Naive B cell (primary cell): ENCODE measurements around the gene DRG1. TPM values are rescaled to one million over a fixed set of nuclear protein-coding genes. Genes with fewer than 3 reads are reported as not detected.
A peak's percentile ranks its signal among the peaks of the same experiment; 100 is the strongest.
"Not testable (repeated sequence)": the region's sequence is repeated elsewhere in the genome, so short reads cannot be mapped to it uniquely, and the experiment has no call there.

Source experiments
- ATAC-seq, 2 donors: fragments of 150-1000 bp; cut with Tn5 transposase; 2 replicates each; pipeline ENCODE4 v1.10.0; 2021; ENCODE audit warnings: low read depth in 2 of 2, mild to moderate bottlenecking in 2 of 2, moderate library complexity in 2 of 2
- DNase-seq: peaks from one replicate; pipeline ENCODE4 v3.0.0; 2022
- H3K27ac Mint-ChIP-seq, 6 donors: one replicate each; pipeline ENCODE4 v1.8.0; 2020 to 2022; ENCODE audit warnings: mild to moderate bottlenecking in 6 of 6, mixed read lengths in 6 of 6, moderate library complexity in 5 of 6, inconsistent platforms in 2 of 6
- H3K27me3 Mint-ChIP-seq, 3 donors: one replicate each; pipeline ENCODE4 v1.8.0; 2021 to 2022; ENCODE audit warnings: mixed read lengths in 3 of 3, mild to moderate bottlenecking in 1 of 3
- H3K36me3 Mint-ChIP-seq, 2 donors: one replicate each; pipeline ENCODE4 v1.8.0; 2020 to 2022; ENCODE audit warnings: mixed read lengths in 2 of 2, inconsistent platforms in 1 of 2, mild to moderate bottlenecking in 1 of 2
- H3K4me1 Mint-ChIP-seq, 3 donors: one replicate each; pipeline ENCODE4 v1.8.0; 2020 to 2022; ENCODE audit warnings: mixed read lengths in 3 of 3, inconsistent platforms in 1 of 3, mild to moderate bottlenecking in 1 of 3, moderate library complexity in 1 of 3
- H3K4me3 Mint-ChIP-seq, 8 donors: one replicate each; pipeline ENCODE4 v1.8.0; 2020 to 2022; ENCODE audit warnings: mild to moderate bottlenecking in 8 of 8, mixed read lengths in 8 of 8, moderate library complexity in 8 of 8, inconsistent platforms in 2 of 8
- H3K9me3 Mint-ChIP-seq, 7 donors: one replicate each; pipeline ENCODE4 v1.8.0; 2020 to 2022; ENCODE audit warnings: mixed read lengths in 7 of 7, mild to moderate bottlenecking in 5 of 7, inconsistent platforms in 2 of 7, moderate library complexity in 1 of 7
- polyA plus RNA-seq, 6 donors: library from polyadenylated mRNA; unstranded; fragments of 300-500 nt; fragmentation: Illumina TruSeq; gene quantifications; one replicate each; pipeline ENCODE4 v1.2.3, GENCODE V29; 2021; ENCODE audit warnings: low read depth in 6 of 6

Gene DRG1
- polyA plus RNA-seq = 100 to 1,000 TPM in 4 of 6 donors, 10 to 100 TPM in 2; 91.4 to 118 (median 110) TPM

DNA sequence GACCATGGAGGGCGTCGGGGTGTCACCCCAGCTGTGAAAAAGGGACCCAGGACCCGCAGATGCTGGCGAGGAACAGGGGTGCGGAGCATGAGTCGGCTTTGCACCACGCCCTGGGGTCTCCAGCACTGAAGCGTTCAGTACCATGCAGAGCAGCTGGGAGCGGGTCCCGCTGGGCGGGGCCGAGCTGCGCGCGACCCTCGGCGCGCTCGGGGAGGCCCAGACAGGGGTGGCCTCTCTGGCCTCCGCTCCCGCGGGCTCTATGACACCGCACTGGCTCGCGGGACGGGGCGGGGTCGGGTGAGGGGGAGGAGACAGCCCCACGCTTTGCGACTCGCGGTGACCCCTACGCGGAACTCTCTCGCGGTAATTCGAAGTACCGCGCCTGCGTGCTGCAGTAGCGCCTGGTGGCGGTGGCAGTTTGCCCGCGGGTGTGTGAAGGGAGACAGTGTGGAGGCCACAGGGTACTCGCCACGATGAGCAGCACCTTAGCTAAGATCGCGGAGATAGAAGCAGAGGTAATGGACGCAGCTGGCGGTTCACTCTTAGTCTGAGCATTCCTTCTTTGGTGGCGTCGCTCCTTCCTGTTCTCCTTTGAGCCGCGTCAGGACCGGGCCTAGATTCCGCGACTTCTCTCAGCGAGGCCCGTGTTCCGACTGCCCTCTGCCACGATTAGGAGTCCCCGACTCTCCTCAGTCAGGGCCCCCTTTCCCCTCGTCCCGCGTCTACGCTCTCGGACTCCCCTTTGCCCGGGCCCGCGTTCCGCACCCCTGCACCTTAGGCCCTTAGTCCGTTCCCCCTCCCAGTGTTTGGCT is at the start of gene DRG1:
TSS of gene DRG1 (plus strand) at position 394 of the 812 bp plus-strand sequence. CDS start at position 474, 80 bp downstream.
- peak; percentile 96 to 97 for ATAC-seq
- Mint-ChIP-seq H3K27me3 (peaks cover 0 to 4% (median 2%) of the 10 kb centered on the region in 3 donors), H3K4me3 (peak within 1 kb of the TSS; percentile 91 to 99 (median 97)), H3K36me3 (peaks cover 4 to 7% of the 10 kb centered on the region in 2 donors), H3K4me1 (peaks cover 6 to 31% (median 8%) of the 10 kb centered on the region in 3 donors), H3K9me3 (peaks cover 0 to 3% (median 2%) of the 10 kb centered on the region in 7 donors), H3K27ac (peak within 1 kb of the TSS; percentile 94 to 97 (median 94))
- peak; percentile 93 for DNase-seq

- Mint-ChIP-seq H3K9me3 (no peaks in the 10 kb centered on the region), H3K27ac (no peak overlapping the region), H3K27me3 (no peaks in the 10 kb centered on the region), H3K4me3 (peak overlapping the region in 1 of 8 donors; percentile 91), H3K4me1 (peaks cover 8 to 15% (median 14%) of the 10 kb centered on the region in 3 donors), H3K36me3 (no peaks in the 10 kb centered on the region)
- ATAC-seq (no peak), DNase-seq (no peak)
Observed at GRCh38 chr22:31349960-31350359, 49.4 kb upstream of the DRG1 start.

- Mint-ChIP-seq H3K27me3 (no peaks in the 10 kb centered on the region), H3K9me3 (no peaks in the 10 kb centered on the region), H3K4me3 (peak overlapping the region in 1 of 8 donors; percentile 91), H3K36me3 (no peaks in the 10 kb centered on the region), H3K27ac (no peak overlapping the region), H3K4me1 (peaks cover 6 to 11% (median 11%) of the 10 kb centered on the region in 3 donors)
- ATAC-seq (no peak), DNase-seq (no peak)
Observed at GRCh38 chr22:31350410-31350863, 49.0 kb upstream of the DRG1 start.

DNA sequence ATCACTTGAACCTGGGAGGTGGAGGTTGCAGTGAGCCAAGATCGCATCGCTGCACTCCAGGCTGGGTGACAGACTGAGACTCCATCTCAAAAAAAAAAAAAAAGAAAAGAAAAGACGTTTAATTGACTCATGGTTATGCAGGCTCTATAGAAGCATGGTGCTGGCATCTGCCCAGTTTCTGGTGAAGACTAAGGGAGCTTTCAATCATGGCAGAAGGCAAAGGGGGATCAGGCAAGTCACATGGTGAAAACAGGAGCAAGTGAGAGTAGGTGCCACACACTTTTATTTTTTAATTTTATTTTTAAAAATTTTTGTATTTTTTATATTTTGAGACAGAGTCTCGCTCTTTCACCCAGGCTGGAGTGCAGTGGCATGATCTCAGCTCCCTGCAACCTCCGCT is 44.9 kb upstream of the DRG1 start:
- ATAC-seq = no peak
- no peaks in the 10 kb centered on the region for H3K9me3 Mint-ChIP-seq
- no peaks in the 10 kb centered on the region for H3K36me3 Mint-ChIP-seq
- H3K4me3 Mint-ChIP-seq = no peak overlapping the region
- H3K27ac Mint-ChIP-seq = no peak overlapping the region
- peaks cover 0 to 7% (median 0%) of the 10 kb centered on the region in 3 donors for H3K27me3 Mint-ChIP-seq
- H3K4me1 Mint-ChIP-seq = no peaks in the 10 kb centered on the region
- DNase-seq = no peak

DNA sequence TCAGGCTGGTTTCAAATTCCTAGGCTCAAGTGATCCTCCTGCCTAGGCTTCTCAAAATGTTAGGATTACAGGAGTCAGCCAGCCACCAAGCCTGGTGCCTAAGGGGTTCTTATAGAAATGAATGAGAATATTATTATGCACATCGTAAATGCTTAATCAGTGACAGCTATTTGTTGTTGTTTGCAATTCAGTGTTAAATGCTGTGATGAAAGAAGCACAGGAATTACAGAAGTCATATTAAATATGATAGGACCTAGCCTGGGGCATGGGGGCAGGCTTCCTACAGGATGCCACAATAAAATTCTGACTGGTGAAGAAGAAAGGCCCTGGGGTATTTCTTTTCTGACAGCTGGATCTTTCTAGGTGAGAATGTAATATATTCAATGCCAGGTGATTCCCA is 39.4 kb upstream of the DRG1 start:
- no peak overlapping the region for H3K27ac Mint-ChIP-seq
- H3K4me3 Mint-ChIP-seq = no peak overlapping the region
- H3K36me3 Mint-ChIP-seq = no peaks in the 10 kb centered on the region
- no peak for DNase-seq
- H3K4me1 Mint-ChIP-seq = no peaks in the 10 kb centered on the region
- no peaks in the 10 kb centered on the region for H3K9me3 Mint-ChIP-seq
- H3K27me3 Mint-ChIP-seq = peaks cover 0 to 7% (median 0%) of the 10 kb centered on the region in 3 donors
- ATAC-seq = no peak

GRCh38 chr22:31361743-31362142 is 37.7 kb upstream of the DRG1 start:
- no peaks in the 10 kb centered on the region for H3K27me3 Mint-ChIP-seq
- H3K36me3 Mint-ChIP-seq = no peaks in the 10 kb centered on the region
- no peaks in the 10 kb centered on the region for H3K9me3 Mint-ChIP-seq
- no peak overlapping the region for H3K27ac Mint-ChIP-seq
- no peak overlapping the region for H3K4me3 Mint-ChIP-seq
- H3K4me1 Mint-ChIP-seq = no peaks in the 10 kb centered on the region
- ATAC-seq = no peak
- DNase-seq = no peak

GRCh38 chr22:31363885-31364465 is 35.4 kb upstream of the DRG1 start:
- no peak for ATAC-seq
- H3K27me3 Mint-ChIP-seq = no peaks in the 10 kb centered on the region
- no peak overlapping the region for H3K27ac Mint-ChIP-seq
- no peak for DNase-seq
- no peaks in the 10 kb centered on the region for H3K9me3 Mint-ChIP-seq
- no peak overlapping the region for H3K4me3 Mint-ChIP-seq
- no peaks in the 10 kb centered on the region for H3K36me3 Mint-ChIP-seq
- H3K4me1 Mint-ChIP-seq = no peaks in the 10 kb centered on the region

DNA sequence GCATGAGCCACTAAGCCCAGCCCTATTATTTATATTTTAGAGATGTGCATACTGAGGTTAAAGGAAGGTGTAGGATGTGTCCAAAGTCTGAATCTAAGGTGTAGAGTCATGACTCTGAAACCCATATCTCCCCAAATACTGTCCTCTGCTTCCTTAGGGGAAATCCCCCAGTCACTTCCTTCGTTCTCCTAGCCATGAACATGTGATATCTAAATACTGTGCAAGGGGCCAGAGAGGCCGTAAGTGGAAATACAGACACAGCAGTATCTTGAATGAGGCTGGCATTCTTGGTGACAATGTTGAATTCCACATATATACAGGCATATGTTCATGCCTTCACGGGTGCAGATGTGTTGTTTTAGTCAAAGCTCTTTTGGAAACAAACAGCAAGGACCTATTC is 32.0 kb upstream of the DRG1 start:
- Mint-ChIP-seq H3K27ac (no peak overlapping the region), H3K9me3 (no peaks in the 10 kb centered on the region), H3K27me3 (no peaks in the 10 kb centered on the region), H3K4me1 (no peaks in the 10 kb centered on the region), H3K4me3 (no peak overlapping the region), H3K36me3 (no peaks in the 10 kb centered on the region)
- DNase-seq (no peak), ATAC-seq (no peak)

DNA sequence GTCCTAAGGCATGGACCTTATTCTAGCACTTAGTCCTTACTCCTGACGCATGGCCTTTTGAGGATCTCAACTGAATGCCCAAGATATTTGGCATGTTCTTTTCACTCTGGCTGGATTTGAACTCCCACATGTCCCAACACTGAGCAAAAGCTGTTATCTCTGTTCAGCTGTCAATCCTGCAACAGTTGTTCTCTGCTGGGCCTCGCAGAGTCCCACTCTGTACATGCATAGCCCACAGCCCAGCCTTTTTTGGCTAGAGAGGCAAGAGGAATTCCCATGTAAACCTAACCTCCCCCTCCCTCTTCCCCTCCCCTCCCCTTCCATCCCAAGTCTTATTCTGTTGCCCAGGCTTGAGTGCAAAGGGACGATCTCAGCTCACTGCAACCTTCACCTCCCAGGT is 21.8 kb upstream of the DRG1 start:
- Mint-ChIP-seq H3K36me3 (no peaks in the 10 kb centered on the region), H3K4me3 (no peak overlapping the region), H3K9me3 (no peaks in the 10 kb centered on the region), H3K27me3 (peaks cover 0 to 5% (median 0%) of the 10 kb centered on the region in 3 donors), H3K4me1 (no peaks in the 10 kb centered on the region), H3K27ac (no peak overlapping the region)
- DNase-seq (no peak), ATAC-seq (no peak)

- H3K4me3 Mint-ChIP-seq = peak overlapping the region in 1 of 8 donors; percentile 20
- H3K27me3 Mint-ChIP-seq = peaks cover 0 to 5% (median 0%) of the 10 kb centered on the region in 3 donors
- no peaks in the 10 kb centered on the region for H3K9me3 Mint-ChIP-seq
- no peak for DNase-seq
- no peaks in the 10 kb centered on the region for H3K4me1 Mint-ChIP-seq
- peak overlapping the region in 1 of 6 donors; percentile 56 for H3K27ac Mint-ChIP-seq
- no peak for ATAC-seq
- H3K36me3 Mint-ChIP-seq = no peaks in the 10 kb centered on the region
Observed at GRCh38 chr22:31378123-31378522, 21.3 kb upstream of the DRG1 start.

DNA sequence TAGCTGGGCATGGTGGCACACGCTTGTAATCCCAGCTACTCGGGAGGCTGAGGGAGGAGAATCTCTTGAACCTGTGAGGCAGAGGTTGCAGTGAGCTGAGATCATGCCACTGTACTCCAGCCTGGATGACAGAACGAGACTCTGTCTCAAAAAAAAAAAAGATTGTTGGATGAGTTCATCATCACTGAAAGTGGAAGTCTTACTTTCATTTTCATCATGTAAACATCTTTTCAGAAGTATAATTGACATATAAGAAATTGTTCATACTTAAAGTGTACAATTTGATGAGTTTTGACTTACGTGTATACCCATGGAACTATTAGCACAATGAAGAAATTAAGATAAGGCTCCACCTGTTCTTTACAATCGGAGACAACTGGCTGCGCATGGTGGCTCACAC is 20.8 kb upstream of the DRG1 start:
- not testable (repeated sequence) for DNase-seq, H3K27me3 Mint-ChIP-seq, H3K36me3 Mint-ChIP-seq, H3K4me3 Mint-ChIP-seq, ATAC-seq, H3K9me3 Mint-ChIP-seq, H3K4me1 Mint-ChIP-seq
- H3K27ac Mint-ChIP-seq = peak overlapping the region in 1 of 6 donors; percentile 56

GRCh38 chr22:31393893-31394292 is 5.5 kb upstream of the DRG1 start:
- Mint-ChIP-seq H3K36me3 (peaks cover 4 to 7% of the 10 kb centered on the region in 2 donors), H3K27me3 (peaks cover 0 to 8% (median 5%) of the 10 kb centered on the region in 3 donors), H3K4me1 (peaks cover 0 to 3% (median 0%) of the 10 kb centered on the region in 3 donors), H3K4me3 (no peak overlapping the region), H3K27ac (no peak overlapping the region), H3K9me3 (peaks cover 0 to 8% (median 6%) of the 10 kb centered on the region in 7 donors)
- DNase-seq (no peak), ATAC-seq (no peak)

- Mint-ChIP-seq H3K36me3 (peaks cover 4 to 7% of the 10 kb centered on the region in 2 donors), H3K9me3 (peaks cover 0 to 8% (median 6%) of the 10 kb centered on the region in 7 donors), H3K4me3 (no peak overlapping the region), H3K27me3 (peaks cover 0 to 8% (median 5%) of the 10 kb centered on the region in 3 donors), H3K4me1 (peaks cover 0 to 5% (median 0%) of the 10 kb centered on the region in 3 donors), H3K27ac (peak overlapping the region in 1 of 6 donors; percentile 23)
- DNase-seq (no peak), ATAC-seq (no peak)
Observed at GRCh38 chr22:31394326-31394725, 5.1 kb upstream of the DRG1 start.

DNA sequence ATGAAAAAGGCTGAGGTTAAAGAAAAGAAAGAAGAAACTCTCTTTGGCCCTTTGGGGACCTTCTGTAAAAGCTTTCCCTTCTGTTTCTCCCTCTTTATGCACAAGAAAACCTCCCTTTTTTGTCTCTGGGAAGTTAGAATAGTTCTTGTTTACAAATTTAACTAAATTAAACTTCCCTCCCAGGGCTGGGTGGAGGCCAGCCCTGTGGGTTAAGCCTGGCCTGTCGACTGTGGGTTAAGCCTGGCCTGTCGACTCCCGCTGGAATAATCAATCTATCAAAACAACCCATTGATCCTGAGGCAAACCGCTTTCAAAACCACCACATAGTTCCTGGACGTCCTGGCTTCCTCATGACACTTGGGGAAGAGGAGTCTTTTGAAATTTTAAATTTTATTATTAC is 1.2 kb upstream of the DRG1 start:
- Mint-ChIP-seq H3K36me3 (peaks cover 7 to 9% of the 10 kb centered on the region in 2 donors), H3K9me3 (peaks cover 0 to 8% (median 5%) of the 10 kb centered on the region in 7 donors), H3K4me1 (peaks cover 6 to 28% (median 8%) of the 10 kb centered on the region in 3 donors), H3K27ac (peak overlapping the region in 3 of 6 donors; percentile 13 to 94 (median 58)), H3K4me3 (peak overlapping the region in 5 of 8 donors; percentile 5 to 99 (median 72)), H3K27me3 (peaks cover 0 to 8% (median 5%) of the 10 kb centered on the region in 3 donors)
- ATAC-seq = no peak
- DNase-seq = no peak
